SK-N-SH (cell line): ENCODE data around the gene KCNK4. TPM values are rescaled to one million over a fixed set of nuclear protein-coding genes. Genes with fewer than 3 reads are reported as not detected.

ENCODE experiments used
- CTCF ChIA-PET: fragments of 300-600, 350-600 bp; formaldehyde crosslinking; extraction: SDS; loops from one replicate; lab custom pipeline; 2021; lab: Yijun Ruan, JAX
- POLR2A ChIA-PET: fragments of 350-600 bp; sonication (Branson Sonifier 250); formaldehyde crosslinking; extraction: SDS; loops from one replicate; lab custom pipeline; 2020; ENCODE audit warnings: antibody characterized with exemption, inconsistent platforms; lab: Yijun Ruan, JAX
- DNase-seq: peaks from one replicate; pipeline ENCODE4 v3.0.0; 2012
- H2AFZ ChIP-seq: fragments of 200-600 bp; sonication (generic); 2 replicates; pipeline ENCODE4 v1.8.1; 2016; ENCODE audit warnings: antibody characterized with exemption, mild to moderate bottlenecking, low read depth
- H3F3A ChIP-seq: fragments of 200-600 bp; sonication (generic); replicated peaks from 2 replicates; pipeline ENCODE3; 2016; ENCODE audit warnings: antibody characterized with exemption, mild to moderate bottlenecking; ENCODE audit not compliant: insufficient read depth
- H3K27ac ChIP-seq, 2 experiments: fragments of 200-500 bp in 1 of 2; fragments of 200-600 bp in 1 of 2; sonication (Bioruptor generic) in 1 of 2; sonication (generic), shearing (Covaris generic) in 1 of 2; 2 replicates each; pipeline versions ENCODE4 v1.5.1 to v1.6.1; 2014 to 2016; ENCODE audit warnings: low read depth in 2 of 2, inconsistent platforms in 1 of 2, low read length in 1 of 2, mild to moderate bottlenecking in 1 of 2, mixed read lengths in 1 of 2
- H3K27me3 ChIP-seq: fragments of 200-600 bp; sonication (generic), shearing (Covaris generic); 2 replicates; pipeline ENCODE4 v1.6.1; 2016; ENCODE audit warnings: mixed run types; ENCODE audit not compliant: insufficient read depth
- H3K36me3 ChIP-seq, 2 experiments: fragments of 200-500 bp in 1 of 2; fragments of 200-600 bp in 1 of 2; sonication (Bioruptor generic) in 1 of 2; sonication (generic) in 1 of 2; replicated peaks in 1 of 2; 2 replicates each; pipeline versions ENCODE3 to v1.5.1; 2014 to 2016; ENCODE audit warnings: low read length in 1 of 2, mild to moderate bottlenecking in 1 of 2; ENCODE audit not compliant: insufficient read depth in 2 of 2, control insufficient read depth in 1 of 2
- H3K4me1 ChIP-seq, 2 experiments: fragments of 200-500 bp in 1 of 2; fragments of 200-600 bp in 1 of 2; sonication (Bioruptor generic) in 1 of 2; sonication (generic), shearing (Covaris generic) in 1 of 2; 2 replicates each; pipeline versions ENCODE4 v1.5.1 to v1.6.1; 2014 to 2016; ENCODE audit warnings: low read depth in 1 of 2, low read length in 1 of 2, mixed run types in 1 of 2; ENCODE audit not compliant: insufficient read depth in 2 of 2, control insufficient read depth in 1 of 2
- H3K4me2 ChIP-seq: fragments of 200-600 bp; sonication (generic), shearing (Covaris generic); 2 replicates; pipeline ENCODE4 v1.6.1; 2017; ENCODE audit warnings: mixed run types
- H3K4me3 ChIP-seq, 2 experiments: fragments of 200-500 bp in 1 of 2; fragments of 200-600 bp in 1 of 2; sonication (Bioruptor generic) in 1 of 2; sonication (generic), shearing (Covaris generic) in 1 of 2; 2 replicates each; pipeline versions ENCODE4 v1.5.1 to v1.8.1; 2014 to 2016; ENCODE audit warnings: low read depth in 2 of 2, inconsistent platforms in 1 of 2, low read length in 1 of 2, mild to moderate bottlenecking in 1 of 2, mixed read lengths in 1 of 2, moderate library complexity in 1 of 2
- H3K79me2 ChIP-seq: fragments of 200-600 bp; sonication (generic); 2 replicates; pipeline ENCODE4 v1.8.1; 2017; ENCODE audit warnings: mild to moderate bottlenecking; ENCODE audit not compliant: insufficient read depth
- H3K9ac ChIP-seq: fragments of 200-600 bp; sonication (generic); 2 replicates; pipeline ENCODE4 v1.6.1; 2017; ENCODE audit warnings: mixed run types
- H3K9me2 ChIP-seq: fragments of 200-600 bp; sonication (generic); 2 replicates; pipeline ENCODE4 v1.6.1; 2017; ENCODE audit warnings: mixed run types
- H3K9me3 ChIP-seq: fragments of 200-600 bp; sonication (generic); 2 replicates; pipeline ENCODE4 v1.6.1; 2017; ENCODE audit warnings: mixed run types, mild to moderate bottlenecking, moderate library complexity
- H4K20me1 ChIP-seq: fragments of 200-600 bp; sonication (generic); 2 replicates; pipeline ENCODE4 v1.6.1; 2017; ENCODE audit warnings: mild to moderate bottlenecking, mixed run types; ENCODE audit not compliant: insufficient read depth
- CHD2 ChIP-seq: fragments of 150-350 bp; IDR thresholded peaks from 2 replicates; pipeline ENCODE4 v1.6.1; 2018; ENCODE audit warnings: low read length; ENCODE audit not compliant: partially characterized antibody
- ELF1 ChIP-seq: IDR thresholded peaks from 2 replicates; pipeline ENCODE4 v1.4.0; 2012
- EP300 ChIP-seq, 2 experiments: IDR thresholded peaks; 2 replicates each; pipeline versions ENCODE4 v1.4.0 to v1.6.1; 2012; ENCODE audit warnings: borderline replicate concordance in 1 of 2, low read depth in 1 of 2, low read length in 1 of 2
- EZH2phosphoT487 ChIP-seq: fragments of 200-600 bp; sonication (generic); IDR thresholded peaks from 2 replicates; pipeline ENCODE4 v1.6.1; 2017; ENCODE audit warnings: low read depth, mixed run types, mild to moderate bottlenecking, antibody characterized with exemption, moderate library complexity, borderline replicate concordance
- FOSL2 ChIP-seq: IDR thresholded peaks from 2 replicates; pipeline ENCODE4 v1.4.0; 2012; ENCODE audit warnings: low read depth, mild to moderate bottlenecking, moderate library complexity, borderline replicate concordance
- FOXJ3 ChIP-seq: sonication (generic); formaldehyde crosslinking; IDR thresholded peaks from 2 replicates; pipeline ENCODE4 v1.5.1; 2020; ENCODE audit warnings: mild to moderate bottlenecking, missing genetic modification reagents
- FOXM1 ChIP-seq: IDR thresholded peaks from 2 replicates; pipeline ENCODE4 v1.4.0; 2012; ENCODE audit warnings: low read depth, mild to moderate bottlenecking
- JUND ChIP-seq: IDR thresholded peaks from 2 replicates; pipeline ENCODE4 v1.4.0; 2012
- RCOR1 ChIP-seq: fragments of 150-350 bp; IDR thresholded peaks from 2 replicates; pipeline ENCODE4 v1.6.1; 2017; ENCODE audit warnings: antibody characterized with exemption, low read length
- RFX5 ChIP-seq: IDR thresholded peaks from 2 replicates; pipeline ENCODE4 v1.6.1; 2012; ENCODE audit warnings: mild to moderate bottlenecking, improper control_type of control experiment, low read length
- SMC3 ChIP-seq: IDR thresholded peaks from 2 replicates; pipeline ENCODE4 v1.6.1; 2012; ENCODE audit warnings: low read depth, low read length, improper control_type of control experiment
- TCF12 ChIP-seq: IDR thresholded peaks from 2 replicates; pipeline ENCODE4 v1.4.0; 2012
- TEAD4 ChIP-seq: IDR thresholded peaks from 2 replicates; pipeline ENCODE4 v1.4.0; 2012; ENCODE audit warnings: mild to moderate bottlenecking, borderline replicate concordance; ENCODE audit not compliant: insufficient read depth
- YY1 ChIP-seq: IDR thresholded peaks from 2 replicates; pipeline ENCODE4 v1.4.0; 2012; ENCODE audit warnings: low read depth, mild to moderate bottlenecking
- WGBS: methylation state at CpG from one replicate; pipeline ENCODE4 v1.1.6; 2017; ENCODE audit warnings: low lambda C conversion rate; 5-methylcytosine and 5-hydroxymethylcytosine counted together
- polyA plus RNA-seq, 3 experiments: library from polyadenylated mRNA; depleted of rRNA; stranded (reverse); fragments of >200 nt; gene quantifications; 2 replicates each; pipeline ENCODE4 v1.2.3, GENCODE V29; 2012
- TF ChIP-seq, protein P1 (sequence below): IDR thresholded peaks from 2 replicates; pipeline ENCODE4; 2012
- TF ChIP-seq, protein P2 (sequence below): fragments of 150-350 bp; IDR thresholded peaks from 2 replicates; pipeline ENCODE4 v1.6.1; 2016; ENCODE audit warnings: mild to moderate bottlenecking, low read depth, low read length
- TF ChIP-seq, protein P3 (sequence below): IDR thresholded peaks from 2 replicates; pipeline ENCODE4 v1.6.1; 2012; ENCODE audit warnings: mild to moderate bottlenecking, low read depth, low read length, moderate library complexity
- TF ChIP-seq, protein P4 (sequence below): IDR thresholded peaks from 2 replicates; pipeline ENCODE4 v1.4.0; 2012; ENCODE audit warnings: low read depth, borderline replicate concordance
- TF ChIP-seq, protein P5 (sequence below): fragments of 150-350 bp; IDR thresholded peaks from 2 replicates; pipeline ENCODE4 v1.6.1; 2017; ENCODE audit warnings: antibody characterized with exemption, low read length, low read depth, borderline replicate concordance

The KCNK4 gene
- polyA plus RNA-seq, 1 of the 3 experiments (the other 2 are of a cell fraction), result 0.16 TPM

DNA sequence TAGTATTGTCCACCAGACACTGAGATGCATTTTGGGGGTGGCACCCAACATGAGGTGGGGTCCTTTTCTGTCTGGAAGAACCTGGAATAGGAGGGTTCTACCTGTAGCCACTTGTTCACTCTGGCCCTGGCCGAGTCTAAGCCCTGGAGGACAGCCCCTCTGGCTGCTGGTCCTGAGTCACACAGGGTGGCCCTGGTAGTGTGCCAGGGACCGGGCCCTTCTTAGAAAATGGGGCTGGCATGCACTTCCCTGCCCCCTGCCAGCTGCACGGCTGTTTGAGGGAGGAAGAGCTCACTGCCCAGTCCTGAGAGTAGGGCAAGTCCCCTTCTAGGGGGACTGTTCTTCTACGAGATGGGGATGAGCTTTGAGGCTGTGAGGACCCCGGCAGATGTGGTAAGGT is 37.6 kb upstream of the KCNK4 start:
- H3K9ac ChIP-seq, result no peak overlapping the region
- whole genome bisulfite sequencing, result 100% methylated on average over 1 of the region's 5 CpGs
- no peak overlapping the region for H3K4me3 ChIP-seq
- peaks cover 10 to 25% of the 10 kb centered on the region in 2 experiments; a peak in 2 of 4 replicates for H3K4me1 ChIP-seq
- H3K9me2 ChIP-seq, result no peaks in the 10 kb centered on the region
- H3K9me3 ChIP-seq, result no peaks in the 10 kb centered on the region
- peaks cover 3% of the 10 kb centered on the region for H3F3A ChIP-seq
- H3K4me2 ChIP-seq, result peak overlapping the region; percentile 96; the same call in 1 of the 2 replicates
- peaks cover 10 to 26% of the 10 kb centered on the region in 2 experiments for H3K36me3 ChIP-seq
- no peak for DNase-seq
- H2AFZ ChIP-seq, result no peak overlapping the region
- ChIA-PET CTCF (interaction anchor here (1.5 to 1.6 kb wide), 2 partner anchors 9 to 10 kb away, joined by 4 to 15 read pairs; no protein-coding TSS in a partner anchor), POLR2A (no interaction called here)
- H4K20me1 ChIP-seq, result peaks cover 14% of the 10 kb centered on the region
- H3K27ac ChIP-seq, result no peak overlapping the region
- H3K79me2 ChIP-seq, result peaks cover 30% of the 10 kb centered on the region
- no peak for TF ChIP-seq EZH2phosphoT487
- TF ChIP-seq, protein P1, sequence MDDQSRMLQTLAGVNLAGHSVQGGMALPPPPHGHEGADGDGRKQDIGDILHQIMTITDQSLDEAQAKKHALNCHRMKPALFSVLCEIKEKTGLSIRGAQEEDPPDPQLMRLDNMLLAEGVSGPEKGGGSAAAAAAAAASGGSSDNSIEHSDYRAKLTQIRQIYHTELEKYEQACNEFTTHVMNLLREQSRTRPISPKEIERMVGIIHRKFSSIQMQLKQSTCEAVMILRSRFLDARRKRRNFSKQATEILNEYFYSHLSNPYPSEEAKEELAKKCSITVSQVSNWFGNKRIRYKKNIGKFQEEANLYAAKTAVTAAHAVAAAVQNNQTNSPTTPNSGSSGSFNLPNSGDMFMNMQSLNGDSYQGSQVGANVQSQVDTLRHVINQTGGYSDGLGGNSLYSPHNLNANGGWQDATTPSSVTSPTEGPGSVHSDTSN, result no peak
- TF ChIP-seq FOXM1, result no peak
- TF ChIP-seq TCF12, result no peak
- TF ChIP-seq, protein P2, sequence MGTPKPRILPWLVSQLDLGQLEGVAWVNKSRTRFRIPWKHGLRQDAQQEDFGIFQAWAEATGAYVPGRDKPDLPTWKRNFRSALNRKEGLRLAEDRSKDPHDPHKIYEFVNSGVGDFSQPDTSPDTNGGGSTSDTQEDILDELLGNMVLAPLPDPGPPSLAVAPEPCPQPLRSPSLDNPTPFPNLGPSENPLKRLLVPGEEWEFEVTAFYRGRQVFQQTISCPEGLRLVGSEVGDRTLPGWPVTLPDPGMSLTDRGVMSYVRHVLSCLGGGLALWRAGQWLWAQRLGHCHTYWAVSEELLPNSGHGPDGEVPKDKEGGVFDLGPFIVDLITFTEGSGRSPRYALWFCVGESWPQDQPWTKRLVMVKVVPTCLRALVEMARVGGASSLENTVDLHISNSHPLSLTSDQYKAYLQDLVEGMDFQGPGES, result no peak
- TF ChIP-seq SMC3, result no peak
- no peak for TF ChIP-seq FOSL2
- no peak for TF ChIP-seq YY1
- TF ChIP-seq EP300 (IDR thresholded peaks at IDR 0.05; ENCODE audit: borderline replicate concordance in 1 of 2, low read depth in 1 of 2, low read length in 1 of 2), result no peak
- TF ChIP-seq, all 33 proteins: peak for 0
- no peaks in the 10 kb centered on the region for H3K27me3 ChIP-seq

DNA sequence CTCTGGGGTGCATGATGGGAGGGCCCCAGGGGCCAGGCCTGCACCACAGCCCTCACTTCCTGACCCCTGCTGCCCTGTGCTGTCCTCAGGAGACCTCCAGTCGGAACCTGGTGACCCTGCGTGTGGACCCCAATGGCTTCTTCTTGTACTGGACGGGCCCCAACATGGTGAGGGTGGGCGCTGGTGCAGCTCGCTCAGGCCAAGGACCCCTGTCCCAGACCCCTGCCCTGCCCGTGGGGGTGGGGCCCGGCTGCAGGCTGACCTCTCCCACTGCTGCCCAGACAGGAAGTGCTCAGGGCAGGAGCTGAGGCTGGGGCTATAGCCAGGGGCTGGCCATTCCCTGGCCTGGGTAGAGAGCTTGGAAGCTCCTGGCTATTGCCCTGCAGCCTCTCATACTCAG is 36.8 kb upstream of the KCNK4 start:
- H3F3A ChIP-seq, result peaks cover 3% of the 10 kb centered on the region
- no peak overlapping the region for H2AFZ ChIP-seq
- H3K9me3 ChIP-seq, result no peaks in the 10 kb centered on the region
- POLR2A ChIA-PET, result no interaction called here
- CTCF ChIA-PET, result interaction anchor here (1.3 to 1.6 kb wide), 3 partner anchors 10 to 13 kb away, joined by 4 to 15 read pairs (median 4); no protein-coding TSS in a partner anchor
- peaks cover 10 to 32% of the 10 kb centered on the region in 2 experiments for H3K36me3 ChIP-seq
- no peak overlapping the region for H3K4me2 ChIP-seq
- H3K79me2 ChIP-seq, result peaks cover 30% of the 10 kb centered on the region
- H3K4me3 ChIP-seq, result no peak overlapping the region
- H3K27me3 ChIP-seq, result no peaks in the 10 kb centered on the region
- H3K27ac ChIP-seq, result no peak overlapping the region
- H3K4me1 ChIP-seq, result peaks cover 10 to 25% of the 10 kb centered on the region in 2 experiments; a peak in 2 of 4 replicates
- peaks cover 14% of the 10 kb centered on the region for H4K20me1 ChIP-seq
- no peaks in the 10 kb centered on the region for H3K9me2 ChIP-seq
- no CpG with 5 or more reads among the region's 7 CpGs for WGBS
- no peak for DNase-seq
- H3K9ac ChIP-seq, result no peak overlapping the region
- TF ChIP-seq EZH2phosphoT487 (no peak), JUND (no peak), FOXJ3 (CRISPR knock-in tag) (no peak), FOSL2 (no peak), TEAD4 (no peak), RFX5 (no peak), ELF1 (no peak), CHD2 (no peak), RCOR1 (no peak), YY1 (no peak), TCF12 (no peak)
- TF ChIP-seq, protein P3, sequence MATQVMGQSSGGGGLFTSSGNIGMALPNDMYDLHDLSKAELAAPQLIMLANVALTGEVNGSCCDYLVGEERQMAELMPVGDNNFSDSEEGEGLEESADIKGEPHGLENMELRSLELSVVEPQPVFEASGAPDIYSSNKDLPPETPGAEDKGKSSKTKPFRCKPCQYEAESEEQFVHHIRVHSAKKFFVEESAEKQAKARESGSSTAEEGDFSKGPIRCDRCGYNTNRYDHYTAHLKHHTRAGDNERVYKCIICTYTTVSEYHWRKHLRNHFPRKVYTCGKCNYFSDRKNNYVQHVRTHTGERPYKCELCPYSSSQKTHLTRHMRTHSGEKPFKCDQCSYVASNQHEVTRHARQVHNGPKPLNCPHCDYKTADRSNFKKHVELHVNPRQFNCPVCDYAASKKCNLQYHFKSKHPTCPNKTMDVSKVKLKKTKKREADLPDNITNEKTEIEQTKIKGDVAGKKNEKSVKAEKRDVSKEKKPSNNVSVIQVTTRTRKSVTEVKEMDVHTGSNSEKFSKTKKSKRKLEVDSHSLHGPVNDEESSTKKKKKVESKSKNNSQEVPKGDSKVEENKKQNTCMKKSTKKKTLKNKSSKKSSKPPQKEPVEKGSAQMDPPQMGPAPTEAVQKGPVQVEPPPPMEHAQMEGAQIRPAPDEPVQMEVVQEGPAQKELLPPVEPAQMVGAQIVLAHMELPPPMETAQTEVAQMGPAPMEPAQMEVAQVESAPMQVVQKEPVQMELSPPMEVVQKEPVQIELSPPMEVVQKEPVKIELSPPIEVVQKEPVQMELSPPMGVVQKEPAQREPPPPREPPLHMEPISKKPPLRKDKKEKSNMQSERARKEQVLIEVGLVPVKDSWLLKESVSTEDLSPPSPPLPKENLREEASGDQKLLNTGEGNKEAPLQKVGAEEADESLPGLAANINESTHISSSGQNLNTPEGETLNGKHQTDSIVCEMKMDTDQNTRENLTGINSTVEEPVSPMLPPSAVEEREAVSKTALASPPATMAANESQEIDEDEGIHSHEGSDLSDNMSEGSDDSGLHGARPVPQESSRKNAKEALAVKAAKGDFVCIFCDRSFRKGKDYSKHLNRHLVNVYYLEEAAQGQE, result no peak
- TF ChIP-seq, protein P4, sequence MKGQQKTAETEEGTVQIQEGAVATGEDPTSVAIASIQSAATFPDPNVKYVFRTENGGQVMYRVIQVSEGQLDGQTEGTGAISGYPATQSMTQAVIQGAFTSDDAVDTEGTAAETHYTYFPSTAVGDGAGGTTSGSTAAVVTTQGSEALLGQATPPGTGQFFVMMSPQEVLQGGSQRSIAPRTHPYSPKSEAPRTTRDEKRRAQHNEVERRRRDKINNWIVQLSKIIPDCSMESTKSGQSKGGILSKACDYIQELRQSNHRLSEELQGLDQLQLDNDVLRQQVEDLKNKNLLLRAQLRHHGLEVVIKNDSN, result no peak
- TF ChIP-seq, protein P5, sequence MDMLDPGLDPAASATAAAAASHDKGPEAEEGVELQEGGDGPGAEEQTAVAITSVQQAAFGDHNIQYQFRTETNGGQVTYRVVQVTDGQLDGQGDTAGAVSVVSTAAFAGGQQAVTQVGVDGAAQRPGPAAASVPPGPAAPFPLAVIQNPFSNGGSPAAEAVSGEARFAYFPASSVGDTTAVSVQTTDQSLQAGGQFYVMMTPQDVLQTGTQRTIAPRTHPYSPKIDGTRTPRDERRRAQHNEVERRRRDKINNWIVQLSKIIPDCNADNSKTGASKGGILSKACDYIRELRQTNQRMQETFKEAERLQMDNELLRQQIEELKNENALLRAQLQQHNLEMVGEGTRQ, result no peak
